ENCODE measurements around the gene GASK1A. TPM values are rescaled to one million over a fixed set of nuclear protein-coding genes. Genes with fewer than 3 reads are reported as not detected.

Gene GASK1A
- total and polyA plus RNA-seq, 2 donors (not counting 3 experiments of a cell fraction or from before 2014, with no cell fraction given) = 0.04 TPM; not detected in 1

- intact Hi-C loops (cut with micrococcal nuclease) = no loop called here
- Histone ChIP-seq H3K4me3 (replicated peaks in 1 of 3; ENCODE audit: insufficient read depth in 1 of 3, low read depth in 1 of 3, low read length in 3 of 3) (no peak overlapping the region), H3K36me3 (ENCODE audit: control insufficient read depth in 2 of 2, extremely low read depth in 1 of 2, insufficient read depth in 2 of 2, low read length in 2 of 2) (no peaks in the 10 kb centered on the region), H3K4me2 (ENCODE audit: insufficient read depth, low read length) (no peak overlapping the region), H4K20me1 (replicated peaks; ENCODE audit: control insufficient read depth, extremely low read depth, insufficient read depth, low read length) (no peaks in the 10 kb centered on the region), H3K9me1 (replicated peaks; ENCODE audit: control insufficient read depth, extremely low read depth, insufficient read depth, low read length) (no peaks in the 10 kb centered on the region), H3K27ac (ENCODE audit: insufficient read depth, low read depth, low read length) (no peak overlapping the region), H3K9ac (replicated peaks; ENCODE audit: extremely low read depth, insufficient read depth, low read length) (no peak overlapping the region), H3K4me1 (ENCODE audit: control insufficient read depth, extremely low read depth, insufficient read depth, low read length) (peaks cover 4% of the 10 kb centered on the region), H3K27me3 (ENCODE audit: control insufficient read depth in 2 of 2, insufficient read depth in 2 of 2, low read length in 2 of 2) (no peaks in the 10 kb centered on the region), H3K79me2 (ENCODE audit: control insufficient read depth, insufficient read depth, low read length) (no peaks in the 10 kb centered on the region), H3K9me3 (replicated peaks; ENCODE audit: control insufficient read depth, insufficient read depth, low read length) (no peaks in the 10 kb centered on the region), H2AFZ (ENCODE audit: low read depth, low read length) (no peak overlapping the region)
- dilution Hi-C loops (cut with MboI; ENCODE audit: extremely low pct_ligation_motif_present, low sequenced_read_pairs) = no loop called here
- DNase-seq (ENCODE audit: low read depth, low spot score) (no peak), FAIRE-seq (no peak)
- ChIA-PET CTCF (no interaction called here), POLR2A (no interaction called here)
- BruUV-seq (replicated peaks) = no TSS peak
- TF ChIP-seq FOS (IDR thresholded peaks at IDR 0.05; ENCODE audit: borderline replicate concordance, insufficient read depth, low read length) = no peak
Measured at GRCh38 chr3:43102773-43103480, 123.8 kb downstream of the GASK1A start.

GRCh38 chr3:43104039-43104438 is 124.9 kb downstream of the GASK1A start:
- no TSS peak for BruUV-seq (replicated peaks)
- dilution Hi-C loops (cut with MboI; ENCODE audit: extremely low pct_ligation_motif_present, low sequenced_read_pairs) = no loop called here
- no peaks in the 10 kb centered on the region for H3K27me3 ChIP-seq (ENCODE audit: control insufficient read depth in 2 of 2, insufficient read depth in 2 of 2, low read length in 2 of 2)
- no peak overlapping the region for H2AFZ ChIP-seq (ENCODE audit: low read depth, low read length)
- intact Hi-C loops (cut with micrococcal nuclease) = no loop called here
- no peak for DNase-seq (ENCODE audit: low read depth, low spot score)
- no peaks in the 10 kb centered on the region for H3K79me2 ChIP-seq (ENCODE audit: control insufficient read depth, insufficient read depth, low read length)
- FAIRE-seq = no peak
- POLR2A ChIA-PET = no interaction called here
- CTCF ChIA-PET = no interaction called here
- H3K27ac ChIP-seq (ENCODE audit: insufficient read depth, low read depth, low read length) = no peak overlapping the region
- H3K9me3 ChIP-seq (replicated peaks; ENCODE audit: control insufficient read depth, insufficient read depth, low read length) = no peaks in the 10 kb centered on the region
- no peak overlapping the region for H3K9ac ChIP-seq (replicated peaks; ENCODE audit: extremely low read depth, insufficient read depth, low read length)
- H3K4me1 ChIP-seq (ENCODE audit: control insufficient read depth, extremely low read depth, insufficient read depth, low read length) = peaks cover 4% of the 10 kb centered on the region
- TF ChIP-seq MYC (IDR thresholded peaks at IDR 0.05; ENCODE audit: low read depth, low read length) = no peak
- TF ChIP-seq CTCF (IDR thresholded peaks at IDR 0.05; ENCODE audit: extremely low read depth in 1 of 2, insufficient read depth in 1 of 2, low read depth in 1 of 2, low read length in 2 of 2) = no peak
- no peak for TF ChIP-seq POLR2AphosphoS5 (IDR thresholded peaks at IDR 0.05; ENCODE audit: insufficient read depth, low read depth, low read length)
- TF ChIP-seq, protein P1, sequence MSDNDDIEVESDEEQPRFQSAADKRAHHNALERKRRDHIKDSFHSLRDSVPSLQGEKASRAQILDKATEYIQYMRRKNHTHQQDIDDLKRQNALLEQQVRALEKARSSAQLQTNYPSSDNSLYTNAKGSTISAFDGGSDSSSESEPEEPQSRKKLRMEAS (IDR thresholded peaks at IDR 0.05; ENCODE audit: insufficient read depth, insufficient read length) = no peak
- TF ChIP-seq FOS (IDR thresholded peaks at IDR 0.05; ENCODE audit: borderline replicate concordance, insufficient read depth, low read length) = no peak
- no peak for TF ChIP-seq POLR2A (IDR thresholded peaks at IDR 0.05; ENCODE audit: low read depth, low read length)
- no peak for TF ChIP-seq GATA2 (IDR thresholded peaks at IDR 0.05; ENCODE audit: insufficient read depth, insufficient read length, low read depth, low read length)
- no peaks in the 10 kb centered on the region for H3K9me1 ChIP-seq (replicated peaks; ENCODE audit: control insufficient read depth, extremely low read depth, insufficient read depth, low read length)
- H4K20me1 ChIP-seq (replicated peaks; ENCODE audit: control insufficient read depth, extremely low read depth, insufficient read depth, low read length) = no peaks in the 10 kb centered on the region
- no peaks in the 10 kb centered on the region for H3K36me3 ChIP-seq (ENCODE audit: control insufficient read depth in 2 of 2, extremely low read depth in 1 of 2, insufficient read depth in 2 of 2, low read length in 2 of 2)
- no peak overlapping the region for H3K4me2 ChIP-seq (ENCODE audit: insufficient read depth, low read length)
- no peak overlapping the region for H3K4me3 ChIP-seq (replicated peaks in 1 of 3; ENCODE audit: insufficient read depth in 1 of 3, low read depth in 1 of 3, low read length in 3 of 3)

All from endothelial cell of umbilical vein (primary cell).